Lower leg skin (tissue), 4 donors: ENCODE data around the gene VWA8. TPM values are rescaled to one million over a fixed set of nuclear protein-coding genes. Genes with fewer than 3 reads are reported as not detected.

Experiments
- DNase-seq, 2 donors: peaks; one replicate each; pipeline ENCODE4 v3.0.0-alpha.2; 2019; ENCODE audit warnings: low spot score in 2 of 2
- H3K4me3 ChIP-seq: fragments of 200-600 bp; sonication (generic); 2 replicates; pipeline ENCODE4 v1.5.1; 2017; ENCODE audit warnings: mild to moderate bottlenecking, low read depth; ENCODE audit not compliant: poor library complexity, severe bottlenecking
- POLR2A ChIP-seq, 2 donors: fragments of 450-650 bp; IDR thresholded peaks; one replicate each; pipeline ENCODE4 v1.6.1; 2016 to 2017; ENCODE audit warnings: antibody characterized with exemption in 2 of 2, mild to moderate bottlenecking in 1 of 2, moderate library complexity in 1 of 2
- WGBS, 2 donors: methylation state at CpG; one replicate each; pipeline ENCODE4 v1.1.5; 2018; 5-methylcytosine and 5-hydroxymethylcytosine counted together
- intact Hi-C: fragments of 100-400 bp; cut with DNase I; formaldehyde crosslinking; loops from one replicate; pipeline ENCODE4 v1.15.0; 2023; ENCODE audit warnings: low total_unique reads
- total RNA-seq, 4 donors: library from RNA; depleted of rRNA; stranded (reverse); fragments of >200 nt; gene quantifications; one replicate each; pipeline ENCODE4 v1.1.0, GENCODE V29; 2016
- TF ChIP-seq, protein P1 (sequence below), 3 donors: fragments of 450-650 bp; IDR thresholded peaks; one replicate each; pipeline ENCODE4 v1.5.1; 2016; ENCODE audit warnings: antibody characterized with exemption in 3 of 3, mild to moderate bottlenecking in 3 of 3, moderate library complexity in 2 of 3

The VWA8 gene
- total RNA-seq, 4 donors from 2014 or later: 11.8 to 22.0 (median 15.1) TPM

DNA sequence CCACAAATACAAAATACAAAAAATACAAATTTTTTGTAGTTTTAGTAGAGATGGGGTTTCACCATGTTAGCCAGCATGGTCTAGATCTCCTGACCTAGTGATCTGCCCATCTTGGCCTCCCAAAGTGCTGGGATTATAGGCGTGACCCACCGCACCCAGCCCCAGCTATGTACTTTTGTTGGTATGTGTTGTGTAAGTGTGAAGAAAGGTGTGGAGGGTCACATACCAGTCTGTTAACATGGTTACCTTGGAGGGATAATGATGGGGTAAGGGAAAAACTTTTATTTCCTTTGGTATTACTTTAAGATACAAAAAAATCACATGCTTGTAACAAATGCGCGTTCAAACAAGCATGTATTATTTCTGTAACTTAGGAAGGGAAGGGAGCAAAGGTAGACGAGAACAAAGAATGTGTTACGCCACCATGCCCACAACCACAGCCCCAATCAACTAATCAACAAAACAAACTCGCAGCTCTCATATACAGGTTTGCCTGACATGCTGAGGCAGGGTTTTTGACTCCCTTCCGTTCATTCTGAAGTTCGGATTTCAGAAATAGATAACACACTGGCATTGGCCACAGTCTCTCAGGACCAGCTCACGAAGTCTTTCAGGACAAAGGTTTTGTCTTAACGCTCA lies 13.5 kb upstream of the VWA8 start:
- intact Hi-C loops: no loop called here
- WGBS, 2 donors: 56 to 60% methylated on average over 11 of the region's 11 CpGs
- no peak overlapping the region for H3K4me3 ChIP-seq
- no peak for TF ChIP-seq POLR2A (IDR thresholded peaks at IDR 0.05)
- TF ChIP-seq, protein P1, sequence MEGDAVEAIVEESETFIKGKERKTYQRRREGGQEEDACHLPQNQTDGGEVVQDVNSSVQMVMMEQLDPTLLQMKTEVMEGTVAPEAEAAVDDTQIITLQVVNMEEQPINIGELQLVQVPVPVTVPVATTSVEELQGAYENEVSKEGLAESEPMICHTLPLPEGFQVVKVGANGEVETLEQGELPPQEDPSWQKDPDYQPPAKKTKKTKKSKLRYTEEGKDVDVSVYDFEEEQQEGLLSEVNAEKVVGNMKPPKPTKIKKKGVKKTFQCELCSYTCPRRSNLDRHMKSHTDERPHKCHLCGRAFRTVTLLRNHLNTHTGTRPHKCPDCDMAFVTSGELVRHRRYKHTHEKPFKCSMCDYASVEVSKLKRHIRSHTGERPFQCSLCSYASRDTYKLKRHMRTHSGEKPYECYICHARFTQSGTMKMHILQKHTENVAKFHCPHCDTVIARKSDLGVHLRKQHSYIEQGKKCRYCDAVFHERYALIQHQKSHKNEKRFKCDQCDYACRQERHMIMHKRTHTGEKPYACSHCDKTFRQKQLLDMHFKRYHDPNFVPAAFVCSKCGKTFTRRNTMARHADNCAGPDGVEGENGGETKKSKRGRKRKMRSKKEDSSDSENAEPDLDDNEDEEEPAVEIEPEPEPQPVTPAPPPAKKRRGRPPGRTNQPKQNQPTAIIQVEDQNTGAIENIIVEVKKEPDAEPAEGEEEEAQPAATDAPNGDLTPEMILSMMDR (IDR thresholded peaks at IDR 0.05): no peak
- no peak for DNase-seq

DNA sequence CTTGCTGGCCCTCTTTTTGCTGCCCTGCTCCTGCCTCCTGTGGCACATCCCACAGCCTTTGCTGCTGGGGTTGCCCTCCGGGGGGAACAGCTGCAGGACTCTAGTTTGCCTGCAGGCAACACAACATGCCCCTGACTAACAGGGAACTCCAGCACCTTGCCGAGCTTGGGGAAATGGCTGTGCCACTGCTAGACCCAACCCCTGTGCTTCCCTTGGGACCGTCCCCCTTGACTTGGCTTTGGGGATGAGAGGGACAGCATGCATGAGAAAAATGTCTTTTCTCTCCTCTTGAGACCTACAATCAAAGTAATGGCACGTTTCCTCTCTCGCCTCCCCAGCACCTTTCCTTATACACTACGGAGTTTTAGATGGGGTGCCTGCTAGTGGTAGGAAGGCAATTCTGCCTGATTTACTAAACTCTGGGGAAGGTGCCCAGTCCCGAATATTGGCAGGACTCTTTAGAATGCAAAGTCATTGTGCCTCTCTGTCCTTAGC lies 12.4 kb upstream of the VWA8 start:
- intact Hi-C loops: no loop called here
- TF ChIP-seq, protein P1 (IDR thresholded peaks at IDR 0.05): no peak
- 46 to 49% methylated on average over 7 of the region's 7 CpGs for WGBS, 2 donors

DNA sequence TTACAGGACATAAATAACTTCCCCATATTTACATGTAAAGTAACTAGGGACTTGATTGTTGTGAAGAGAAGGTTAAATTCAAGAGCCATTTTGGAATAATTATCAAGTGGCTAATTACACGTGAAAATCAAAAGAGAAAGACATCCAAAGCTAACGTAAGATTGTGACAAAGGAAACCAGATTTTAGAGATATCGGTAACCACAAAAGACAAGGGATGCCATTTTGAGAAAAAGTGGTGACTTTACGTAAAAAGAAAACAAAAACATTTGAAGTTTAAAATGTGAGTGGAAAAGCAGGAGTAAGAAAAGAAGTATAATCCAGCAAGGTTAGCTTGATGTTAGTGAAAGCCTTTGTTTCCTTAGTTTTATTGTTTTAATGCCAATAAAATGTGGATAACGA lies 10.9 kb upstream of the VWA8 start:
- WGBS, 2 donors: 78 to 87% methylated on average over 5 of the region's 5 CpGs
- no peak for TF ChIP-seq POLR2A (IDR thresholded peaks at IDR 0.05)
- TF ChIP-seq, protein P1 (IDR thresholded peaks at IDR 0.05): no peak
- no peak overlapping the region for H3K4me3 ChIP-seq
- intact Hi-C loops: no loop called here
- DNase-seq: no peak

More for the DNA sequence above, 12.4 kb upstream of the VWA8 start:
- no peak for DNase-seq
- no peak overlapping the region for H3K4me3 ChIP-seq

DNA sequence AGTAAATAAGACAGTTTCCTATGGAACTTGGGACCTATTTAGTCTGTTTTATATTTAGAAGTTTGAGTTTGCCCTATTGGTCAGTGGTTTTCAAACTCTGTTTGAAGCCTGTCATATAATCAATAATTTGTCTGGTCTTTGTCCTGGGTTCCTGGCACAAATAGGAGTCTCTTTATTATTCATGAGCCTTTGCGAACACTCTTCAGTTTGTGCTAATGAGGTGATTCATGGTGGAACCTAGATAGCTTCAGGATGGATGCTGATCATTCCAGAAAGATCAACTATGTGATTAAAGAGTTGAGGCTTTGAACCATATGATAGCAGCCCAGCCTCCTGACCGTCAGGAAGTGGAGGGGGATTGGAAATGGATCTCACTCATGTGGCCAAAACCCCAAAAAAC lies 10.0 kb upstream of the VWA8 start:
- TF ChIP-seq POLR2A (IDR thresholded peaks at IDR 0.05): no peak
- TF ChIP-seq, protein P1 (IDR thresholded peaks at IDR 0.05): no peak
- no peak for DNase-seq
- intact Hi-C loops: no loop called here
- 75 to 81% methylated on average over 2 of the region's 2 CpGs for WGBS, 2 donors
- H3K4me3 ChIP-seq: no peak overlapping the region

DNA sequence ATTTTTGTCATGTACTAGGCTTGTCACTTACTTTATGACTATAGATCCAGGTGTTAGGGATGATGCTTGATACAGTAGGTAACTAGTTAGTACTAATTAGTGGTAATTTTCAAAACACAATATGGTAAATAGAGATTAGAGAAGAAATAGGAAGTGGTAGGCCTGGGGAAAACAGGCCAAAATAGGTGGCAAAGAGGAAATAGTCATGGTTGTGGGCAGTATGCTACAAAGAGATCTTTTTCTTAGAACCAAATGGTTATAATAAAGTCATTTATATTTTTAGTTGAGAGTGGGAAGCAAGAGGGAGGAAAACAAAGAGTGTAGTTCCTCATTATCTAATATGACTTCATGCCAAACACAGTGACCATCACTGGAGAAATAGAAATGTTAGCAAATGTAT lies 9.1 kb upstream of the VWA8 start:
- intact Hi-C loops: no loop called here

More for the DNA sequence above, 9.1 kb upstream of the VWA8 start:
- no peak overlapping the region for H3K4me3 ChIP-seq
- no peak for DNase-seq
- TF ChIP-seq, protein P1 (IDR thresholded peaks at IDR 0.05): no peak
- TF ChIP-seq POLR2A (IDR thresholded peaks at IDR 0.05): no peak
